ENCODE results near the gene GSK3B.
"Not testable (repeated sequence)": the region's sequence is repeated elsewhere in the genome, so short reads cannot be mapped to it uniquely, and the experiment has no call there.

Gene GSK3B

DNA sequence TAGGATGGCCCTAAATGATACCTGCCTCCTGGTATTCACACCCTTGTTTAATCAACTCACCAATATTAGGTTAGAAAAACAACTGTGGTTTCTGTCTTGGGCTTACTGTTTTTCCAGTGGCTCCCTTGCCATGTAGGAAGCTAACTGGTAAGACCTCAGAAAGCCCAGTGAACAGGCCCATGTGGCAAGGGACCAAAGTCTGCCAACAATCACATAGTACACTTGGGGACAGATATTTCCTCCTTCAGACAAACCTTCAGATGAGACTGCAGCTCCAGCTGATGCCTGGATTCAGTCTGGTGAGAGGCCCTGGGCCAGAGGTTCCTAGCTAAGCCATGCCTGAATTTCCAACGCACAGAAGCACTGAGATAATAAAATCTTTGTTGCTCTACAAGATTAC is 96.1 kb downstream of the GSK3B start:
- DNase-seq, result no peak

DNA sequence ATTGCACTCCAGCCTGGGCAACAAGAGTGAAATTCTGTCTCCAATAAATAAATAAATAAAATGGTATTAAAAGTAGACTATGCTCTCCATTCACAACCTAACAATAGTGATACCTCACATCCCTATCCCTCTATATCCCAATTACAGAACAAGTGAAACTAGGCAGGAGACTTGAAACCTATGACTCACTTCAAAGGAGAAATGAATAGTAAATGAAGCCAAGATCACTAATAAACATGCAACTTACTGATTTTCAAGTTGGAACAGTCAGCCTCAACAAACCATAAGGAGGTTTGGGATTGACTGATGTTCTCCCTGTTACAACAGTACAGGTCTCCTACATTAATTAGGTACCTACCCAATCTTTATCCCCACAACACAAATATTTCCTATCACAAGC is 103.4 kb downstream of the GSK3B start:
- no peak for DNase-seq

GRCh38 chr3:119989981-119990655 is 104.1 kb downstream of the GSK3B start:
- DNase-seq, result no peak

GRCh38 chr3:119986812-119987211 is 107.4 kb downstream of the GSK3B start:
- not testable (repeated sequence) for DNase-seq

DNA sequence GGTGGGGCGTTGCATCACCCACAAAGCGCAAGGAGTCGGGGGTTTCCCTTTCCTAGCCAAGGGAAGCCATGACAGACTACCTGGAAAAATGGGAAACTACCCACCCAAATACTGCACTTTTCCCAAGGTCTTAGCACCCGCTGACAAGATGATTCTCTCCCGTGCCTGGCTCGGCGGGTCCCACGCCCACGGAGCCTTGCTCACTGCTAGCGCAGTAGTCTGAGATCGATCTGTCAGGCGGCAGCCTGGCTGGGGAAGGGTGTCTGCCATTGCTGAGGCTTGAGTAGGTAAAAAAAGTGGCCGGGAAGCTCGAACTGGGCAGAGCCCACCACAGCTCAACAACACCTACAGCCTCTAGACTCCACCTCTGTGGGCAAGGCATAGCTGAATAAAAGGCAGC is 112.9 kb downstream of the GSK3B start:
- DNase-seq, result no peak

DNA sequence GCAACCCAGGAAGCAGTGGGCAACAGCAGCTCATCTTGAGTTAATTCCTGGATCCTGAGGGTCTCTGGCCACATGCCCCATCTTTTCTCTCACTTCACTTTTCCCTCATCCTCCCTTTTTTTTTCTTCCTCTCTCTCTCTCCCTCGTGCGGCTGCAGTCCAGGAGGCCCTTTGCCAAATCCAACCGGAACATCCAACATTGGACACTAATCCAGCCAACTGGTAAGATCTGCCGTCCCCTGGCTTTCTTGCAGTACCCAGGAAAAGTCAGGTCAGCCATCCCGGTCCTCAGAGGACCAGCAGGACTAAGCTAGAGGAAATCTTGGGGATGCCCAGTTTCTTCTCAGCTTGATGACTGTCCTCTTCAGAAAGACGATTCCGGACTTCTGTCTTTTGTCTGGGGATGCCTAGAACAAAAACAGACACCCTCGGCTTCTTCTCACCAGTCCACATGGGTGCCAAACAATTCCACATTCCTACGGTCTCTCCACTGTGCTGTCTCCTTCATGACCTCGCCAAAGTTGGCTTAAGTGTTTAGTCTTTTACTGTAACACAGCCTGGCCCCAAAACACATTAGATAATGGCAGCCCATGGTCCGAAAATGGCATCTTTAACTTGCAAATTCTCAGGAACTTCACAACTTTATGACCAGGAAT is 115.6 kb downstream of the GSK3B start:
- DNase-seq, result no peak

DNA sequence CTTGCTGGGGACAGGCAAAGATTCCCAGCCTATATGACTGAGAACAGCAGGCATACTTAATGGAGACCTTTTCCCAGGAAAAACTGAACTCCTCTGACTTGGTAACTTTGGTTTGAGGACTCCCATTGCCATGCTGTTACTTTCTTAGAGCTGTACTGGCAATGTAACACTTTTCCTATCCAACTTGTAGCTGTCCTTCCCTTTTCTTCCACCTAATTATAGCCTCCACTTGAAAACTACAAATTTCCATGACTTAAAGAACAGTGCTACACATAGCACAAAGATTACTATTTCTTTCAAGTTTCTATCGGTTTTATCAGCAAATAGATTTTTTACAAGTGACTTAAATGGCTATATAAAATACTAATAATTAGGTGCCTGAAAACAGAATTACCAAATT is 116.9 kb downstream of the GSK3B start:
- DNase-seq, result no peak

- no peak for DNase-seq
These were observed 118.0 kb downstream of the GSK3B start for GRCh38 chr3:119976214-119976613.

DNA sequence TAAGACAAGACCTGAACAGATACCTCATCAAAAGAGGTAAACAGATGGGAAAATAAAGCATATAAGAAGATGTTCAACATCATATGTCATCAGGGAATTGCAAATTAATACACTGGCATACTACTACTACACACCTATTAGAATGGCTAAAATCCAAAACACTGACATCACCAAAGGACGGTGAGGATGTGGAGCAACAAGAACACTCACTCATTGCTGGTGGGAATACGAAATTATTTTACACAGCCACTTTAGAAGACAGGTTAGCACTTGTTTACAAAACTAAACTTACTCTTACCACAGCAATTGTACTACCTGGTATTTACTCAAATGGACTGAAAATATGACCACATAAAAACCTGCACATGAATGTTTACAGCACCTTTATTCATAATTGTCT is 119.6 kb downstream of the GSK3B start:
- DNase-seq, result no peak

GRCh38 chr3:119973018-119973646 is 121.1 kb downstream of the GSK3B start:
- no peak for DNase-seq

- DNase-seq, result no peak
These were observed 124.5 kb downstream of the GSK3B start for GRCh38 chr3:119969759-119970158.

DNA sequence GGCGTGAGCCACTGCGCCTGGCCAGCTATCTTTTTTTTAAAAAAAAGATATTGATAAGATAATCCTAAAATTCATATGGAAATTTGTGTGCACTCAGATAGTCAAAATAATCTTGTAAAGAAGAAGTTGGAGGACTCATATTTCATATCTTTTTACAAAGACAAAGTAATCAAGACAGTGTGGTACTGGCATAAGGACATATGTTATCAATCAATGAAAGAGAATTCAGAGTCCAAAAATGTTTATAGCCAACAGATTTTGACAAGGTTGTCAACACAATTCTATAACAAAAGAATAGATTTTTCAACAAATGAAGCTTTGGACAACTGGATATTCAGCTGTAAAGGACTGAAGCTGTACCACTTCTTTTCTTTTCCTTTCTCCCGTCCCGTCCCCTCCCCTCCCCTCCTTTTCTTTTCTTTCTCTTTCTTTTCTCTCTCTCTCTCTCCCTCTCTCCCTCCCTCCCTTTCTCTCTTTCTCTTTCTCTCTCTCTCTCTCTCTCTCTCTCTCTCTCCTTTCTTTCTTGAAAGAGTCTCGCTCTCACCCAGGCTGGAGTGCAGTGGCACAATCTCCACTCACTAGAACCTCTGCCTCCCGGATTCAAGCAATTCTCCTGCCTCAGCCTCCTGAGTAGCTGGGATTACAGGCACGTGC is 126.8 kb downstream of the GSK3B start:
- no peak for DNase-seq

DNA sequence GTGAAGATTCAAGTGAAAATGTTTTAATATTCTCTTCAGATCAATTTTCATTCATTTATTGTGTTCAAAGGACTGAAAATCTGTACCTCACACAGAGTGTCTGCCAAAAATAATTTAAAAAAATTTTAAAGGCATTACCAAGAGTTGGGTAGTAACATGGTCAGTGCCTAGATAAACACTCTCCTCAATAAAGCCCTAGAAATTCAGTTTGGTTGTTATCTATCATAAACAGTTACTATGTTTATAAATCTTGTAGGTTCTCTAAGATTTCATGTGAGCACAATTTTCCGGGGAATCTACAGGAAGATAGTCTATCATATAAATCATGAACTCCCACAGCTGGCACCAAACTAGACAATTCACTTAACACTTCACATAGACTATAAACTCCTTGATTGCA is 128.6 kb downstream of the GSK3B start:
- no peak for DNase-seq

GRCh38 chr3:119964294-119964693 is 130.0 kb downstream of the GSK3B start:
- no peak for DNase-seq

DNA sequence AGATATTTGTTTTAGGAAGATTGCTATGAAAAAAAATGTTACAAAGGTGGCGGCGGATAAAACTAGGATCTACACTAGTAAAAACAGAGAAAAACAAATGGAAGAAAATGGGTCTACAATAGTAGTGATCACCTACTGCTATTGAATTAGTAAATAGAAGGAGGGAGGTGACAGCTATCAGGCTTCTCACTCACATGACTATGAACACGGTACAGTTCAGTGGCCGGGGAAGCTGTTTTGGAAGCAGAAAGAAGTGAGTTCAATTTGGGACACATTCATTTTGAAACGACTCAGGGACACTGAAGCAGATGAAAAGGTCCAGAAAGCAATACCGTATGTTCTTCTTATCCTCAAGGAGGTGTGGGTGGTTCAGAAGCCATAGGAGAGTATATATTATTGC is 138.3 kb downstream of the GSK3B start:
- no peak for DNase-seq

- DNase-seq, result no peak
These were observed 143.5 kb downstream of the GSK3B start for GRCh38 chr3:119950666-119951325.

GRCh38 chr3:119945291-119945690 is 149.0 kb downstream of the GSK3B start:
- DNase-seq, result no peak

DNA sequence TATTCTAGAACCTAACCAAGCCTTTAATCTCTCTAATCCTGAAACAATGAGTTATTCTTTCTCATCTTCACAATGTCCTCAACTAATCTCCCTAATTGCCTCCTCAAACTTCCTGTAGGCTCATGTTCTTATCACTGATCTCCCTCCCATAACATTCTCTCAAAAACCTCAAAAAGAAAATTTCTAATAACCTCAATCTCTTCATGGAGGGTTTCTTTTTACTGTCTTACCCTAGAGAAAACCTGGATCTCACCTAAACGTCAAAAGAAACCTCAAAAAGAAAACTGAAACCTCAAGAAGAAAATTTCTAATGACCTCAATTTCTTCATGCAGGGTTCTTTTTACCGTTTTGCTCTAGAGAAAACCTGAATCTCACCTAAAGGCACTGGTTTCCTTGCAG is 150.2 kb downstream of the GSK3B start:
- no peak for DNase-seq

- no peak for DNase-seq
These were observed 155.2 kb downstream of the GSK3B start for GRCh38 chr3:119939077-119939476.

- no peak for DNase-seq
These were observed 157.0 kb downstream of the GSK3B start for GRCh38 chr3:119937229-119937628.

- no peak for DNase-seq
These were observed 160.0 kb downstream of the GSK3B start for GRCh38 chr3:119934249-119934648.

DNA sequence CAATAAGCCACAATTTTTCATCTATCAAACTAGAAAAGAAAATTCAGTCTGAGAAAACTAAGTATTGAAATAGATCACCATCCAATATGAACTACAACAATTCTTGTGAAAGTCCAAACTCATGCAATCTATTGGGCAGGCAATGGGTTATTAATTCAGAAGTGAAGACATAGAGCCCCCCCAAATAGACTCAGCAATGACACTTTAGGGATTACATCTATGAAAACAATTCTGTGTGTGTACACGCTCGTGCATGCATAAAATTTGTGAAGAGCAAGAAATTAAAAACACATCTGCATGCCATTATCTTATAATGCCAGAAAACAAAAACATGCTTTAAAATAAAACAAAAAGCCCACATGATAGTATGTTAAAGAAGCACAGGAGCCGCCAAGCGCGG is 161.0 kb downstream of the GSK3B start:
- no peak for DNase-seq

DNA sequence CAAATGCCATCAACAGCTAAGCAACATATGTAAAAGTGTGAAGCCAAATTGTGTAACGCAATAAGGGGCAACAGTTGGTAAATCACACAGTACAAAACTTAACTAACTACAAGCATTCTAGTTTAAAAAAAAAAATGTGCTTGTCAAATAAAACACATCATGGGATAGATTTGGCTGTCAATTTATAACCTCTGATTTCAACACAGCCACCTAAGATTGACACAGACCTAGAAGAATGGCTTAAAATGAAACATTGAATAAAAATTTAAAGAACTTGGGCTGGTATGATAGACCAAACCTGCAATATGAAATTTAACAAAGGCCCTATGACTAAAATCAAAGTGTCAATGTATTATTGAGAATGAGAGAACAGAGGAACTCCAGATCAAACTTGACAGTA is 164.0 kb downstream of the GSK3B start:
- DNase-seq, result no peak

Data from effector CD8-positive, alpha-beta T cell (primary cell).